ENCODE data around the gene KLK10. TPM values are rescaled to one million over a fixed set of nuclear protein-coding genes. Genes with fewer than 3 reads are reported as not detected.

Gene KLK10
- total and polyA plus RNA-seq, 2 experiments from 2014 or later, result not detected

DNA sequence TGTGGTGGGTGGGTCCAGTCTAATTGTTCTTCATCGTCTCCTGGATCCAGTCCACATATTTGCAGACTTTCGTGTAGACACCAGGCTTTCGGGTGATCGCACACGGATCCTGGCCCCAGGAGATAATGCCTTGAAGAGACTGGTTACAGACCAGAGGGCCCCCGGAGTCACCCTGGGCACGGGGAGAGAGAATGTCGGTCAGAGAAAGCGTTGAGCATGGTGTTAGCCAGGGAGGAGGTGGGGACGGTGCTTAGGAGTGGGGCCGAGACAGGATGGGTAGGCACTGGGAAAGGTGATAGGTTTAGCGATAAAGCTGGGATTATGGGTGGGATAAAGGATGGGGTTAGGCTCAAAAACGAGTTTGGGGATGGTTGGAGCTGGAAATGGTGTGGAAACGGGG, 3.0 kb upstream of the KLK10 start:
- Histone ChIP-seq H3K4me3 (no peak overlapping the region), H4K20me1 (ENCODE audit: insufficient read depth) (no peaks in the 10 kb centered on the region), H3K4me2 (ENCODE audit: unreplicated experiment) (no peak overlapping the region), H3K27ac (no peak overlapping the region), H3K9me3 (ENCODE audit: low read depth) (no peaks in the 10 kb centered on the region), H3K36me3 (ENCODE audit: low read depth) (no peaks in the 10 kb centered on the region), H3K9ac (no peak overlapping the region), H3K27me3 (replicated peaks; ENCODE audit: insufficient read depth) (peaks cover 32% of the 10 kb centered on the region), H3F3A (ENCODE audit: insufficient read depth) (0 out of 2 replicates have a peak, but pooled peaks cover 6% of the 10 kb centered on the region), H3K4me1 (ENCODE audit: insufficient read depth) (no peaks in the 10 kb centered on the region), H2AFZ (no peak overlapping the region), H3K79me2 (ENCODE audit: insufficient read depth) (no peaks in the 10 kb centered on the region), H3K9me2 (ENCODE audit: insufficient read depth) (no peaks in the 10 kb centered on the region)
- in situ Hi-C loops (cut with MboI), result no loop called here
- no peak for DNase-seq
- no peak for TF ChIP-seq EZH2phosphoT487 (IDR thresholded peaks at IDR 0.05; ENCODE audit: insufficient read depth, low read depth)
- TF ChIP-seq EZH2 (IDR thresholded peaks at IDR 0.05; ENCODE audit: insufficient read depth, poor library complexity, severe bottlenecking), result no peak
- whole genome bisulfite sequencing, 2 experiments (ENCODE audit: low coverage in 1 of 2, low lambda C conversion rate in 2 of 2, missing lambda C conversion rate in 2 of 2), result 37 to 39% methylated on average over 14 of the region's 14 CpGs

DNA sequence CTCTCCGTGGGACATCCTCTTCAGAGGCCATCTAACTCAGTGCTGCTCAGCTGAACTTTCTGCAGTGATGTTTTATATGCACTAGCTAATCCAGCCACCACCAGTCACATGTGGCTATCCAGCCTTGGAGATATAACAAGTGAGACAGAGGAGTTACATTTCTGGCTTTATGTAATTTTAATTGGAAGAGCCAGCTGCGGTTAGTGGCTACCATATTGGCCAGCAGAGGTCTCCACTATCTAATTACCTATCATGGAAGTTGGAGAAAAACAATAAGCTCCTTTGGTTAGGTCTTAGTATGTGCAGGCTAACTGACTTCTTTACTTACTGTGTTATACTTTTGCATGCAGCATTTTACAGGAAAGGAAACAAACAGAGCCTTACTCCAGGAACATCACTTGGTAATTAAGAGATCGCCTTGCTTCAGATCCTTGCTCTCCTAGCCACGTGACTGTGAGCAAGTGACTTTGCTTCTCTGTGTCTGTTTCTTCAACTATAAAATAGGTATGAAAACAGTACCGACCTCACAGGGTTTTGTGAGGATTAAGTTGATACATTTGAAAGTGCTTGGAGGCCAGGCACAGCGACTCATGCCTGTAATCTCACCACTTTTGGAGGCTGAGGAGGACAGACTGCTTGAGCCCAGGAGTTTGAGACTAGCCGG, 1.6 kb upstream of the KLK10 start:
- peak; percentile 69 for DNase-seq
- H3K79me2 ChIP-seq (ENCODE audit: insufficient read depth), result no peaks in the 10 kb centered on the region
- no peaks in the 10 kb centered on the region for H3K9me2 ChIP-seq (ENCODE audit: insufficient read depth)
- H2AFZ ChIP-seq, result no peak overlapping the region
- H3K4me3 ChIP-seq, result no peak overlapping the region
- H3K4me2 ChIP-seq (ENCODE audit: unreplicated experiment), result no peak overlapping the region
- in situ Hi-C loops (cut with MboI), result no loop called here
- H3K9ac ChIP-seq, result no peak overlapping the region
- peaks cover 42% of the 10 kb centered on the region for H3K27me3 ChIP-seq (replicated peaks; ENCODE audit: insufficient read depth)
- H3F3A ChIP-seq (ENCODE audit: insufficient read depth), result 0 out of 2 replicates have a peak, but pooled peaks cover 6% of the 10 kb centered on the region
- TF ChIP-seq EZH2phosphoT487 (IDR thresholded peaks at IDR 0.05; ENCODE audit: insufficient read depth, low read depth) (no peak), EZH2 (IDR thresholded peaks at IDR 0.05; ENCODE audit: insufficient read depth, poor library complexity, severe bottlenecking) (no peak)
- 26 to 30% methylated on average over 7 of the region's 7 CpGs for WGBS, 2 experiments (ENCODE audit: low coverage in 1 of 2, low lambda C conversion rate in 2 of 2, missing lambda C conversion rate in 2 of 2)
- H3K27ac ChIP-seq, result no peak overlapping the region
- no peaks in the 10 kb centered on the region for H3K4me1 ChIP-seq (ENCODE audit: insufficient read depth)
- no peaks in the 10 kb centered on the region for H3K9me3 ChIP-seq (ENCODE audit: low read depth)
- H4K20me1 ChIP-seq (ENCODE audit: insufficient read depth), result no peaks in the 10 kb centered on the region
- no peaks in the 10 kb centered on the region for H3K36me3 ChIP-seq (ENCODE audit: low read depth)

DNA sequence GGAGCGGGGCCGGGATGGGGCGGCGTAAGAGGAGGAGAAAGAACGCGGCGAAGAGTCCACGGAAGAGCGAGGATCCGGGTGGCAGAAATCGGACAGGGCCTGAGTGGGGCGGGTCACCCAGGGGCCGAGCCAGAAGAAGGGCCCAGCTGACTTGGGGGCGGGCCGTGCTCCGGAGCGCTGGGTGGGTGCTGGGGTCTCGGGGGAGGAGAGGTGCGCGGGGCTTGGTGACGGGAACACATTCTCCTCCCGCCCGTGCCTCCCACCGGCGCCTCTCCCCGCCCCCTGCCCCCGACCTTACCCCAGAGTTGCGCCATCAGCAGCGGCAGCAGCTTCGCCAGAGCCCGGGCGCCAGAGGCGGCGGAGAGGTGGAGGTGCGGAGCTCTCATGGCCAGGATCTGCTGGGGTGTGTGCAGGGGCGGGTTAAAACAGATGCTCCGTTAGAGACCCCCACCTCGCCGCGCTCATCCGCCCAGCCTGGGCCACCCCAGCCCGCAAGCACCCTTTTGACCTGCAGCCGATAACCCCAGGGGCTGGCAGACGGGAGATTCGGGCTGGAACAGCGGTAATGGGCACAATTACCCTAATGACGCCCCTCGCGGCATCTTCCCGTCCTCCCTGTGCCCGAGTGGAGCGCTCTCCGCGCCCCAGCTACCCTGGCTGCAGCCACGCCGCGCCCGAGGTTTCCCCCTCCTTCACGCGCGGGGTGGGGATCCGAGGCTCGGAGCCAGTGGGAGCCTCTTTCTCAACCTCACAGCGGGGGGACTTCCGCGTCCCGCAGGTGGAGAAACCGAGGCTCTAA, 565 bp downstream of the KLK10 start:
- in situ Hi-C loops (cut with MboI), result no loop called here
- Histone ChIP-seq H3K79me2 (ENCODE audit: insufficient read depth) (no peaks in the 10 kb centered on the region), H3K9me2 (ENCODE audit: insufficient read depth) (no peaks in the 10 kb centered on the region), H3K4me1 (ENCODE audit: insufficient read depth) (no peaks in the 10 kb centered on the region), H4K20me1 (ENCODE audit: insufficient read depth) (no peaks in the 10 kb centered on the region), H3K36me3 (ENCODE audit: low read depth) (no peaks in the 10 kb centered on the region), H2AFZ (no peak overlapping the region), H3K27ac (no peak overlapping the region), H3F3A (ENCODE audit: insufficient read depth) (0 out of 2 replicates have a peak, but pooled peaks cover 6% of the 10 kb centered on the region), H3K9me3 (ENCODE audit: low read depth) (no peaks in the 10 kb centered on the region), H3K4me3 (no peak overlapping the region), H3K4me2 (ENCODE audit: unreplicated experiment) (no peak overlapping the region), H3K9ac (no peak overlapping the region), H3K27me3 (replicated peaks; ENCODE audit: insufficient read depth) (peaks cover 50% of the 10 kb centered on the region)
- TF ChIP-seq EZH2 (IDR thresholded peaks at IDR 0.05; ENCODE audit: insufficient read depth, poor library complexity, severe bottlenecking) (peak; percentile 55), EZH2phosphoT487 (IDR thresholded peaks at IDR 0.05; ENCODE audit: insufficient read depth, low read depth) (no peak)
- no peak for DNase-seq
- 1 to 2% methylated on average over 49 to 53 of the region's 68 CpGs for WGBS, 2 experiments (ENCODE audit: low coverage in 1 of 2, low lambda C conversion rate in 2 of 2, missing lambda C conversion rate in 2 of 2)

DNA sequence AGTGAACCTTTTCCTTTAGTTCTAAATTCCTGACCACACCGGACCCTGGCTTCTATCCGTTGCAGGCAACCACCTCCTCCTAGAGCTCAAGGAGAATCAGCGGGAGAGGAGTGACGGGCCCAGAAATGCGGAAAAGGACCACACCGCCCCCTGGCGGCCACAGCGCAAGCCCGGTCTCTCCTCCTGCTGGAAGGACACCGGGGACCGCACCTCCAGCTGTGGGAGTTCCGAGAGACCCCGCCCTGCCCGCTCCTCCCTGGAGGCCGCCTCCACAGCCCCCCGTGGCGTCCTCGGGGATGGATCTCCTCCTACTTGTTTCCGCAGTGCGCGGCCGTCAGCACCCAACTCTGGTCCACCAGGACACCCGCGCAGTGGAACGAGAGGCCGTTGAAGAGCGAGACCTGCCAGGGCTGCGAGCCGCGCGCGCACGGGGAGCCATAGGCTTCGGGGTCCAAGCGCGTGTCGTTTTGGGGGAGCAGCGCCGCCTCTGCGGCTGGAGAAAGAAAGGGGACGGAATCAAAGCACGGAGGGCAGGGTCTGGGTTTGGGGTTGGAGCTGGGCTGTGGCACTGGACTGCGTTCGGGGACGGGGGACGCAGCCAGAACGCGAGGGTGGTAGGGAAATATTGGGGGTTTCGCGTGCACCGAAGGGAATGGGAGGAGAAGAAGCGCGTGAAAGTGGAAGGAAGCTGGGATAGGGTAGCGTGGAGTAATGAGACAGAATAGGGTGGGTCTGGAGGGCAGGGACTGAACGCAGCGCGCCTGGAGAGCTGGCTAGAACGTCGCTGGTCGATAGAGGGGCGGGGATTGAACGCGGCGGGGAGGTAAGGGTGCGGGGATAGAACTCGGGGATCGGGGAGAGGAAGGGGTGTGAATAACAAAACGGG, 2.5 kb downstream of the KLK10 start:
- H3K4me2 ChIP-seq (ENCODE audit: unreplicated experiment), result peak overlapping the region; percentile 43
- H3K9ac ChIP-seq, result no peak overlapping the region
- in situ Hi-C loops (cut with MboI), result no loop called here
- H3K4me3 ChIP-seq, result peak overlapping the region; percentile 46; the same call in 1 of the 2 replicates
- H4K20me1 ChIP-seq (ENCODE audit: insufficient read depth), result no peaks in the 10 kb centered on the region
- H3K36me3 ChIP-seq (ENCODE audit: low read depth), result no peaks in the 10 kb centered on the region
- no peak overlapping the region for H3K27ac ChIP-seq
- WGBS, 2 experiments (ENCODE audit: low coverage in 1 of 2, low lambda C conversion rate in 2 of 2, missing lambda C conversion rate in 2 of 2), result 2 to 4% methylated on average over 57 to 68 of the region's 68 CpGs
- DNase-seq, result peak; percentile 66
- no peak overlapping the region for H2AFZ ChIP-seq
- TF ChIP-seq EZH2 (IDR thresholded peaks at IDR 0.05; ENCODE audit: insufficient read depth, poor library complexity, severe bottlenecking), result no peak
- no peak for TF ChIP-seq EZH2phosphoT487 (IDR thresholded peaks at IDR 0.05; ENCODE audit: insufficient read depth, low read depth)
- no peaks in the 10 kb centered on the region for H3K9me3 ChIP-seq (ENCODE audit: low read depth)
- no peaks in the 10 kb centered on the region for H3K9me2 ChIP-seq (ENCODE audit: insufficient read depth)
- H3K27me3 ChIP-seq (replicated peaks; ENCODE audit: insufficient read depth), result peaks cover 47% of the 10 kb centered on the region
- H3K79me2 ChIP-seq (ENCODE audit: insufficient read depth), result no peaks in the 10 kb centered on the region
- no peaks in the 10 kb centered on the region for H3K4me1 ChIP-seq (ENCODE audit: insufficient read depth)
- 0 out of 2 replicates have a peak, but pooled peaks cover 6% of the 10 kb centered on the region for H3F3A ChIP-seq (ENCODE audit: insufficient read depth)
